Endothelial cell of umbilical vein (primary cell): ENCODE data around the gene CFAP100.

ENCODE experiments used
- CTCF ChIP-seq, 2 donors: IDR thresholded peaks; 1 replicate in 1 of 2; 2 replicates in 1 of 2; pipeline ENCODE4 v1.5.1; 2011; ENCODE audit warnings: low read length in 2 of 2, mild to moderate bottlenecking in 2 of 2, moderate library complexity in 2 of 2, control low read depth in 1 of 2, inconsistent platforms in 1 of 2, low read depth in 1 of 2; ENCODE audit not compliant: insufficient read depth in 1 of 2; ENCODE audit errors: extremely low read depth in 1 of 2
- EZH2 ChIP-seq: IDR thresholded peaks from 2 replicates; pipeline ENCODE4 v1.6.1; 2012; ENCODE audit warnings: borderline replicate concordance, low read depth, mild to moderate bottlenecking, moderate library complexity, low read length, inconsistent platforms; ENCODE audit not compliant: severe bottlenecking
- FOS ChIP-seq: IDR thresholded peaks from 2 replicates; pipeline ENCODE4 v1.6.1; 2011; ENCODE audit warnings: mild to moderate bottlenecking, low read length, moderate library complexity, borderline replicate concordance; ENCODE audit not compliant: insufficient read depth
- GATA2 ChIP-seq: IDR thresholded peaks from 2 replicates; pipeline ENCODE4 v1.7.0; 2011; ENCODE audit warnings: low read depth, mild to moderate bottlenecking, moderate library complexity, mixed read lengths, low read length; ENCODE audit not compliant: insufficient read length, insufficient read depth
- JUN ChIP-seq: IDR thresholded peaks from 2 replicates; pipeline ENCODE4 v1.6.1; 2011; ENCODE audit warnings: borderline replicate concordance, low read depth; ENCODE audit not compliant: insufficient read length, insufficient read depth
- MAX ChIP-seq: IDR thresholded peaks from 2 replicates; pipeline ENCODE4 v1.6.1; 2011; ENCODE audit not compliant: insufficient read depth, insufficient read length
- MYC ChIP-seq: IDR thresholded peaks from one replicate; pipeline ENCODE4 v1.6.1; 2011; ENCODE audit warnings: mild to moderate bottlenecking, low read depth, low read length
- POLR2A ChIP-seq: IDR thresholded peaks from 2 replicates; pipeline ENCODE4 v1.6.1; 2012; ENCODE audit warnings: low read depth, mild to moderate bottlenecking, control low read depth, low read length
- POLR2AphosphoS5 ChIP-seq: IDR thresholded peaks from 2 replicates; pipeline ENCODE4 v1.6.1; 2012; ENCODE audit warnings: low read depth, mild to moderate bottlenecking, control low read depth, low read length, moderate library complexity; ENCODE audit not compliant: insufficient read depth

- TF ChIP-seq POLR2AphosphoS5 (no peak), CTCF (IDR thresholded peaks at IDR 0.05; ENCODE audit: extremely low read depth in 1 of 2, insufficient read depth in 1 of 2, low read depth in 1 of 2, low read length in 2 of 2) (no peak), POLR2A (no peak), EZH2 (no peak), MAX (no peak), JUN (no peak), FOS (no peak), MYC (no peak), GATA2 (no peak)
Observed at GRCh38 chr3:126417515-126417914, 22.8 kb downstream of the CFAP100 start.
